Measurements from ENCODE around the gene SHE.
"Not testable (repeated sequence)": the region's sequence is repeated elsewhere in the genome, so short reads cannot be mapped to it uniquely, and the experiment has no call there.

Gene SHE

DNA sequence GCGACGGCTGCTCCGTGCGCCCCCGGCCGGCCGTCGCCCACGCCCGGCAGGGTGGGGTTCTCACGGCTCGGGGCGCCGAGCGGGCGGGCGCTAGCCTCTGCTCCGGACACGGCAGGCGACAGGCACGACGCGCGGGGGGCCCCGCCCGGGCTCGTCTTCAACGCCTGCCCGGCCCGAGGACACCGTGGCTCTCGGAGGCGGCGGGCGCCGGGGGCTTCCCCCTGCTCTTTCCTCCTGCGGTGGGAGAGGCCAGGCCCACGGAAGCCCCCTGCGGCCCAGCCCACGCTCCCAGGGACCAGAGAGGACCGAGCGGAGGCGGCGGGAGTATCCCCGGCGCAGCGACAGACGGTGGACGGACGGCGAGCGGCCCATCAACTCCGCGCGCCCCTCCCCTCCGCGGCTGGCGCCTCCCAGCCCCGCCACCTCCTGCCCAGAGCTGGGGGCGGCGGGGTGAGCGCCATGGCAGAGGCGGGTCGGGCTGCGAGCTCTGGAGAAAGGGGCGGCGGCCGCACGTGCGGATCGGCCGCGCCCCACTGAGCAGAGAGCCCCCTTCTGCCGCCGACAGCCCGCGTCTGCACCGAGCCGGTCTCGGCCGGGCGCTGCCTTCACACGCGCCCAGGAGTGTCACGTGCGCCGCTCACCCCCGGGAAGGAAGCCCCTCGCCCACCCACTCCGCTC, at the start of gene SHE, which contains the start of gene TDRD10:
Gene SHE, minus strand, starts transcription at position 347 of the 678 bp plus-strand sequence. CDS start 386 bp downstream, outside the sequence.
Gene TDRD10, plus strand, starts transcription at position 154 of the 678 bp plus-strand sequence. CDS start 4,685 bp downstream, outside the sequence.
- in situ Hi-C loops (cut with MboI; ENCODE audit: low sequenced_read_pairs), result no loop called here

DNA sequence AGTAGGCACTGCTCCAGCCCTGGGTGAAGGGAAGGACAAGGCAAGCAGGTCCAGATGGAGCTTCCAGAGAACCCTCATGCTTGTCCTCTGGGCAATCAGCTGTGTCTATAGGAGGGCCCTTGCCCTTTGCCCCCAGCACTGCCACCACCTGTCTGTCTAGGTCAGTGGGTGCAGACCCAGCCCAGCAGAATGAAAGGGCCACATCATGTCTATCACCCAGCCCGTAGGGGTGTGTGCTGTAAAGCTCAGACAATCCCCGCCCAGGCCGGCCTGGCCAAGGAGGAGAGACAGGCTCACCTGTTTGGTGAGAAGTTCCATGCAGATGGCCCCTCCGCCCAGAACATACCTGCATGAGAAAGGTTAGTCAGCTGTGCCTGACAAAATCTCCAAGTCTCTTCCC, 49.3 kb upstream of the SHE start:
- in situ Hi-C loops (cut with MboI; ENCODE audit: low sequenced_read_pairs), result loop anchor here (25.0 kb wide), 1 partner anchor 511 kb away; the partner anchor contains the start of genes ADAM15 and EFNA4

DNA sequence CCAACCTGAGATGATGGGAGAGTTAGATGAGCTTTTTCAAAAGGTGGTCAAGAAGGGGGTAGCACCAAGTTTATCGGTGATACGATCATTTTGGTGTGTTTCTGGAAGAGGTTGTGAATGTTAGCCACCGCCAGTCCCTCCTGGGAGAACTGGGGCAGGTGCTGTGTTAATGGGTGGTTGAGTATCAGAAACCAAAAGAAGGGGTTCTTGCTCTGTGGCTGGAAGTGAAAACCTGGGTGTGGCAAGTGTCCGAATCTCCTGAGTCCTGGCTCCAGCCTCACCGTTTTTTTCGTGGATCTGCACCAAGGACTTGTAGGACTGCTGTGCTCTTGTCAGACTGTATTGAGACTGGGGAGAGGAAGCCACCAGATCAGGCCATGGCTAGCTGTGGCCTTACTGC, 48.4 kb upstream of the SHE start:
- in situ Hi-C loops (cut with MboI; ENCODE audit: low sequenced_read_pairs), result loop anchor here (25.0 kb wide), 1 partner anchor 512 kb away; the partner anchor contains the start of genes ADAM15 and EFNA4

DNA sequence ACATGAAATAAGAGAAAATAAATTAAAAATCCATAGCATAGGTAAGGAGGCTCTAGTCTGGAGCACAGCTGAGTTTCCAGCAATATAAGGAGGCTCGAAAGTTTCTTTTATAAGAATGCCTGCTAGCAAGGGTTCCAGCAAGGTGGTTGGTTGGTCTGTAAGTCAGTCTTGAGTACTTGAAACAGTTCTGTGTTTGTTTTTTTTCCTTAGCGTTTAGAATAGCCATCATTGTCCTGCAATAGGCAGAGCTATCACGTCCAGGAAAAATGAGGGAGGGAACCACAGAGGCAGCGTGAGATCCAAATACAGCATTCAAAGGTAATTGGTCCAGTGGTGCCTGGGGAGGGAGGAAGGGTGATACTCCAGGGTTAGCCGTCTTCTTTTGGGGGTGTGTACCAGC, 47.9 kb upstream of the SHE start:
- in situ Hi-C loops (cut with MboI; ENCODE audit: low sequenced_read_pairs), result loop anchor here (25.0 kb wide), 1 partner anchor 512 kb away; the partner anchor contains the start of genes ADAM15 and EFNA4

DNA sequence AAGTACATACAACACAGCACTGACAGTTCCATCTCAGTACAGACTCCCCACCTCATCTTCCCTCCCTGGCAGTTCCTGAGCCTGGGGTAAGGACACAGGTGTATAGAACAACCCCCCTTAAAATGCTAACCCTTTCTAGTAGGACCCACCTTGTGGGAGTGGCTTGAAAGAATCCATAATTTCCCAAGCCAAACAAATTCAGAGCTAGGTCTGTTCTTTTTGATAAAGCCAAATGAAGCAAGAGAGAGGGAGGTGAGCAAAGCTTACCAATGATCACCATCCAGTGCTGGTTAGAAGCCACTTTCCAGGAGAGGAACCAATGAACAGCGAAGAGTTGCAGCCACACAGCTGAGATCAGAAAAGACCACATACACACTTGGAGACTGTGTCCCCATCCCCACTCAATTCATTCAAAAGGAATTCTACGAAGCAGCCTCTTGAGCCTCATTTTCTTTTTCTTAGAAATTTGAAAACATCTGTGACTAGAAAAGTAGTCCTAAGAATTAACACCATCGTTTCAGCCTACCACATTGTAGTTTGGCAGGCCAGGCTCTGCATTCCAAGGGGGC, 47.1 kb upstream of the SHE start:
- in situ Hi-C loops (cut with MboI; ENCODE audit: low sequenced_read_pairs), result loop anchor here (10.0 kb wide), 1 partner anchor 64 kb away; no protein-coding TSS in a partner anchor

DNA sequence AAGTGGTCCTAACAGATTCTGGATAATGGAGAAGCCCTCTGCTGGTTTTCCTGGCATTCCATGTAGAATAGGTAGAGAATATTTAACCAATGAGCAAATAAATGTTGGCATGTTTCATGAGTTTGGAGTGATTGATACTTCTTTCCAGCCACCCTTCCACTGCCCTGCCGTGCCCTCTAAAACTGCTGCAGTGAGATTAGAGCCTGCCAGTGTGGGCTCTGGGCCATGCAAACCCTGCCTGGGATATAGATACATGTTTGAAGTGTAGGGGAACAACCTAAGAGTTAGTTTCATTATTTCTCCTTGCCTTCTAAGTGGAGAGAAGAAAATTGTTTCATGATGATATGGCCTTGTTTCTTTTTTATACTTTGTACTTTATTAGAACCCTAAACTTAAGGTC, 45.8 kb upstream of the SHE start:
- in situ Hi-C loops (cut with MboI; ENCODE audit: low sequenced_read_pairs), result loop anchor here (10.0 kb wide), 1 partner anchor 63 kb away; no protein-coding TSS in a partner anchor

DNA sequence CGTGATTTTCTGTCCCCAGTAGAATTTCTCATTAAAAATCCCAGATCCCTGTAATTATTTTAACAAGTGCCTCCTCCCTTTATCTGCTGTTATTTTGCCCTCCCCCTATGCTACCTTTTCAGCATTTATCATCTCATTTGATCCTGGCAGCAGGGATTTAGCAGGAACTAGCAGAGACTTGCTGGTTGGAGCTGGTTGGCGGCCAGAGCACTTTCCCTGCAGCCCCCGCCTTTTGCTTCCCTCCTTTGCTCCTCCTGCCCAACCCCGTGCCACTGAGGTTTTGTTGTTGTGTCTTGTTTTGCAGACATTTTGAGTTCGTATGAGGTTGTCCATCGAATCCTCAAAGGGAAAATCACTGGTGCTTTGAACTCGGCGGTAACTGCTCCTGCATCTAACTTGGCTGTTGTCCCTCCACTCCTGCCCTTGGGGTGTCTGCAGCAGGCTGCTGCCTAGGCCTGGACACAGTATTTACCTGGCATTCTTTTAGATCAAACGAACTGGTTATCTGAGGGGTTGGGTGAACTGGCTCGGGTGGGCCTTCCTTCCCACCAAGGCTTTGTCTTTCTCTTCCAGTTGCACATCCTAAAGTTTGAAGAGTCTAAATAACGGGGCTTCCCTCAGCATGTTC, 45.0 kb upstream of the SHE start:
- in situ Hi-C loops (cut with MboI; ENCODE audit: low sequenced_read_pairs), result loop anchor here (10.0 kb wide), 1 partner anchor 62 kb away; no protein-coding TSS in a partner anchor

DNA sequence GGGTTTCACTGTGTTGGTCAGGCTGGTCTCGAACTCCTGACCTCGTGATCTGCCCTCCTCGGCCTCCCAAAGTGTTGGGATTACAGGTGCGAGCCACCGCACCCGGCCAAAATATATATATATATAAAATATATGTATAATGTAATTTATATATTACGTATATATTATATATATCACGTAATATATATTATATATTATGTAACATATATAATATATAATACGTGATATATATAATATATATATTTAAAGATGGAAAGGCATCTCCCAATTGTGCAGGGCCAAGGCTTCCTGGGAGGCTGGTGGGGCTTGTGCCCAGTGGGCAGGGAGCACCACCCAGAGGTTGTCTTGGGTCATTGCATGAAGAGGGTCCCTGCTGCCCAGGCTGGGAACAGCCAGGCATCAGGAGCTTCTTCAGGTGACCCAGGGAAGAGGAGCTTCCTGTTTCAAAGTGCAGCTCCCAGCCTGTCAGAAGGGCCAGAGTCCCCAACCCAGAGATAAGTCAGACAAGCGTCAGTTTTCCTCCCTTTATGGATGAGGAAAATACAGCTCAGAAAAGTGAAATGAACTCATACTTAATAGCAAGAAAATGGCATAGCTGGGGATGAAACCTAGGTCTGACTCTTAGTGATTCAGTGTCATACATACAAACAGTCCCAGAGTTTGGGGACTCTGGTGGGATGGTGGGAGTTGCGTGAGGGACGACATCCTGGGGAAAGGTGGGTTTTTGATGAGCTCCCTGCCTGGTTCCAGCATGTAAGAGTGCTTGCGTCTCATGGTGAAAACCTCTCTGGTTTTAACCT, 44.3 kb upstream of the SHE start:
- in situ Hi-C loops (cut with MboI; ENCODE audit: low sequenced_read_pairs), result loop anchor here (10.0 kb wide), 1 partner anchor 62 kb away; no protein-coding TSS in a partner anchor

DNA sequence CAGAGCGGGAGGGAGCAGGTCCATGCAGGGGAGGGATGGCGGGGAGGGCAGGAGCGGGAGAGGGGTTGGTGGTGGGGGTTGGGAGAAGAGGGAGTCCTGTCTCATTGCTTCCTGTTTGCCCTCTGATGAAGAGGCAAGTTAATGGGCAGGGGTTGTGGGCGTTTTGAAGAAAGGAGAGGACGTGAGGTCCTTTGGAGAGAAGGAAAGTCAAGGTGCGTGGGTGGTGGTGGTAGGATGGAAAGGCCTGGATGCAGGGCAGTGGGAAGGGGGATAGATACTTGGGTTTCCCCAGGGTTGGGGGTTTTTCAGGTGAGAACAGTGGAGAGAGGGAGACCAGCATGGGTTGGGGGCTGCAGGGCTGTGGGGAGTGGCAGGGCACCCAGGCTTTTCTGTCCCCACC, 39.0 kb upstream of the SHE start:
- in situ Hi-C loops (cut with MboI; ENCODE audit: low sequenced_read_pairs), result loop anchor here (10.0 kb wide), 1 partner anchor 56 kb away; no protein-coding TSS in a partner anchor

DNA sequence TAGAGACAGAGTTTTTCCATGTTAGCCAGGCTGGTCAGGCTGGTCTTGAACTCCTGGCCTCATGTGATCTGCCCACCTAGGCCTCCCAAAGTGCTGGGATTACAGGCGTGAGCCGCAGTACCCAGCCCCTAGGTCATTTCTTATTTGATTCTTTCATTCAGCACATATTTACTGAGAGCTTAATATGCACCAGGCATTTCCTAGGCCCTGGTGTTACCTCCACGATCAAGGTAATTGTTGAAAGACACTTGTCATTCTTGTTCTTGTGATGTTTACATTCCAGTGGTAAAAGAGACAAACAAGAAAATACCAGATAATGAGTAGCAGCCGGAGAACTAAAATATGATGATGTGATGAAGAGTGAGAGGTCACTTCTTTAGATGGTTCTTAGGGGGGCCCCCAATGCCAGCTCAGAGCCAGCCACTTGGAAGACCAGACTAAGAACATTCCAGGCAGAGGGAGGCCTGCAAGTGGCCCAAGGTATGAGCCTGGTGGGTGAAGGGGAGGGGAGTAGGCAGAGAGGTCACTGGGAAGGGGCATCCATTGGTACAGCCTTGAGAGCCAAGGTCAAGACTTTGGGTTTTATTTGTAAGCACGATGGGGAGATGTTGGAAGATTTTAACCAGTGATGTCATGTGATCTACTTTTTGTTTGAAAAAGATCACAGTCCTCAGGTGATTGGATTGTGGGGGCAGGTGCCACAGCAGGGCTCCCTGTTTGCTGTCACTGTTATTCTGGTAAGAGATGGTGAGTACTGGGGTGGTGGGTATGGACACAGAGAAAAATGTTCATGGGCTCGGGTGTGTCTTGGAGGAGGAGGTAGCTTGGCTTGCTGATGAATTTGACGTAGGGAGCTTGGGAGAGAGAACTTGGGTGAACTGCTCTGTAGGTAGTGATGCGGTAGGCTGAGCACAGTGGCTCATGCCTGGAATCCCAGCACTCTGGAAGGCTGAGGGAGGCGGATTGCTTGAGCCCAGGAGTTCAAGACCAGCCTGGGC, 37.6 kb upstream of the SHE start:
- in situ Hi-C loops (cut with MboI; ENCODE audit: low sequenced_read_pairs), result loop anchor here (10.0 kb wide), 1 partner anchor 55 kb away; no protein-coding TSS in a partner anchor

DNA sequence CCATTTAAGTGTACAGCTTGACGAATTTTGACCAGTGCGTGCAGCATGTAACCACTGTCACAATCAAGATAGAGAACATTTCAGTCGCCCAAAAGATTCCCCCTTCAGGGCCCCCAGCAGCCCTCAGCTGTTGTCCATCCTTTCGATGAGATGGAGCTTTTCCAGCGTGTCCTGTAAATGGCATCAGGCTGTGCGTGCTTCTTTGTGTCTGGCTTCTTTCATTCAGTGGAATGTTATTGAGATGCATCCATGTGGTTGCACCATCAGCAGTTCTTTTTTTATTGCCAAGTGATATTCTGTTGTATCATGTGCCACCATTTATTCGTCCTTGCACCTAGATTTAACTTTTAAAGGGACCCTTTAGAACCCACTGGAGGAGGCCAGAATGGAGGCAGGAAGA, 34.4 kb upstream of the SHE start:
- in situ Hi-C loops (cut with MboI; ENCODE audit: low sequenced_read_pairs), result no loop called here

DNA sequence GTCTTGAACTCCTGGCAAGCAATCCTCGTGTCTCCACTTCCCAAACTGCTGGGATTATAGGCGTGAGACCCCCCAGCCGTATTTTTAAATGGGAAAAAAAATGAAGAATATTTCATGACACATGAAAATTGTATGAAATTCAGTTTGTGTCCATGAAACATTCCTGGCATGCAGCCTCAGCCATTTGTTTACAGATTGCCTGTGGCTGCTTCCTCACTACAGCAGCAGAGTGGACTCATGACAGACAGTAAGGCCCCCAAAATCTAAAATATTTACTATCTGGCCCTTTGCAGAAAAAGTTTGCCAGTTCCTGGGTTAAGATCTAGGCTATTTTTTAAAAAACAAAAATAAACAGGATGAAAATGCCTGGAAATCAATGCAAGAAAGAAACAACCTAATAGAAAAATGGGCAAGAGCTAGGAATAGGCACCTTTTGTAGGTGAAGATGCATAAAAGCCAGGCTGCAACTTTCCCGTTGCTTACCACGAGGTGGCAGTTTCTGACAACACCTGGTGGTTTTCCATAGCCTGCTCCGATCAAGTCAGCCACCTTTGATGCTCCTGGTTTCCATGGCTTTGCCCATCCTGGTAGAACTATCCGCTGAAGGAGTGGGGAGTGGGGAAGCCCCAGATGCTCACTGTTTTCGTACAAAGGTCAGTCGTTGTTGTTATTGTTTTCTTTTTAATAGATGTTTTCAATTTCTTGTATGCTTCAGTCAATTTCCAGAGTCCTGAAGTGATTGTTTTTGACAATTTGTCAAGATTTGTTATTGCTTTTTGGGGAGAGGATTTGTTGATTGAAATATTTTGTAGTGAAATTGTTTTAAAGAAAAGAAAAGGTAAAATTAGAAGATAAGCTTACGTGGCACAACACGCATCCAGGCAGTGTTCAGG, 32.0 kb upstream of the SHE start:
- in situ Hi-C loops (cut with MboI; ENCODE audit: low sequenced_read_pairs), result no loop called here

DNA sequence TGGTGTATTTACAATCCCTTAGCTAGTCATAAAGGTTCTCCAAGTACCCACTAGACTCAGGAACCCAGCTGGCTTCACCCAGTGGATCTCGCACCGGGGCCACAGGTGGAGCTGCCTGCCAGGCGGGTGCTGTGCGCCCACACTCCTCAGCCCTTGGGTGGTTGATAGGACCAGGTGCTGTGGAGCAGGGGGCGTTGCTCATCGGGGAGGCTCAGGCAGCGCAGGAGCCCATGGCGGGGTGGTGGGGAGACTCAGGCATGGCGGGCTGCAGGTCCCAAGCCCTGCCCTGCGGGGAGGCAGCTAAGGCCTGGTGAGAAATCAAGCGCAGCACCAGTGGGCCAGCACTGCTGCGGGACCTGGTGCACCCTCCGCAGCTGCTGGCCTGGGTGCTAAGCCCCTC, 29.7 kb upstream of the SHE start:
- in situ Hi-C loops (cut with MboI; ENCODE audit: low sequenced_read_pairs), result not testable (repeated sequence)

DNA sequence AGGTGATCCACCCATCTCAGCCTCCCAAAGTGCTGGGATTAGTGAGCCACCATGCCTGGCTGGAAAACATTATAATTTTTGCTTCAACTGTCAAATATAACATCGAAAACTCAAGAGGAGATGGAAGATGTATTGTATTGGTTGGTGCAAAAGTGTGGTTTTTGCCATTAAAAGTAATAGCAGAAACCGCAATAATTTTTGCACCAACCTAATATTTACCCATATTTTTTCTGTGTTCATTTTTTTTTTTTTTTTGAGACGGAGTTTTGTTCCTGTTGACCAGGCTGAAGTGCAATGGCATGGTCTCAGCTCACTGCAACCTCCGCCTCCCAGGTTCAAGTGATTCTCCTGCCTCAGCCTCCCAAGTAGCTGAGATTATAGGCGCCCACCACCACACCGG, 27.1 kb upstream of the SHE start:
- in situ Hi-C loops (cut with MboI; ENCODE audit: low sequenced_read_pairs), result no loop called here

DNA sequence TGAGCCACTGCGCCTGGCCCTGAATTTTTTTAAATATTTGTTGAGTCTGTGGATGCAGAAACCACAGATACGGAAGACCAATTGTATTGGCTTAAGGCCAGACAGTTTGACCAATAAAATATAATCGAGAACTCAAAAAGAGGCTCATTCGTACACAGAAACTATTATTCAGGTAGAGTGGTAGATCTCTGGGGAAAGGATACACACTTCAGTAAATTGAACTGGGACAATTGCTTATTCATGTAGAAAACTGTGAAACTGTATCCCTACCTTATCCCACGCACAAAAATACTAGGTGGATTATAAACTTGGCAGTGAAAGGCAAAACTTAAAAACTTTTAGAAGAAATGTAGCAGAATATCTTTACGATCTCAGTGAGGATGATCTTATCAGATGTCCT, 25.0 kb upstream of the SHE start:
- in situ Hi-C loops (cut with MboI; ENCODE audit: low sequenced_read_pairs), result no loop called here

DNA sequence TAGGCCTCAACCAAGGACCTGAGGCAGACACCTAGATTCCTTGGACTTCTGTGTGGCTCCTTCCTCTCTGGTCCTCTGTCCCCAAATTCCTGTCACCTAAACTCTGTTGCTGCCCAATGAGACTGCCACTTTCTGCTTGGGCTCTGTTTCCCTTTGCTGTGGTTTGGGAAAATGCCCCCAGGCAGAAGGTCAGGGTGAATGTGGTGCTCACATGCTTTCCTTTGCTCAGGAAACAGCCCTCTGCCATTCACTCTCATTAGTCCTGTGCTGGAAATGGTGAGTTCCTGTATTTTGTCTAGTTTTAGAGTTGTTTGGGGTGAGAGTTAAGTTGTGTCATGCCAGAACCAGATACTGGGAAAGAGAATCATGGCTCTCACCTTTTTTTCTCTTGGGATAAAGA, 22.7 kb upstream of the SHE start:
- in situ Hi-C loops (cut with MboI; ENCODE audit: low sequenced_read_pairs), result no loop called here

DNA sequence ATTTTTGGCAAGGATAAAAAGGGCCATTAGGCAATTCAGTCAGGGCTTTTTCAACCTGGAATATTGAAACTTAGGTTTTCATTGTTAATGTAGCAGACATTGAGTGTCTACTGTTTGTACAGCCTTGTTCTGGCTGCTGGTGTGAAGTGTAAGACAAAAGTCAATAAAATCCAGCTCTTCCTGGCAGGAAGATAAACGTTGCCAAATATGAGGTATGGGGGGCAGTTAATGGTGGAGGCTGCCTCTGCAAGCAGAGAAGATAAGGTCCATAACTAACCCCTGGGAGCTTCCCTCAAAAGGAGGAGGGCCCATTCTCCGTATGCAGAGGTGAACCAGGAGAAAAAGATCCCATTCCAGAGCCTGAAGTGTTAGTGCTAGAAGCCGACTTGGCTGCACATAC, 19.5 kb upstream of the SHE start:
- in situ Hi-C loops (cut with MboI; ENCODE audit: low sequenced_read_pairs), result no loop called here

DNA sequence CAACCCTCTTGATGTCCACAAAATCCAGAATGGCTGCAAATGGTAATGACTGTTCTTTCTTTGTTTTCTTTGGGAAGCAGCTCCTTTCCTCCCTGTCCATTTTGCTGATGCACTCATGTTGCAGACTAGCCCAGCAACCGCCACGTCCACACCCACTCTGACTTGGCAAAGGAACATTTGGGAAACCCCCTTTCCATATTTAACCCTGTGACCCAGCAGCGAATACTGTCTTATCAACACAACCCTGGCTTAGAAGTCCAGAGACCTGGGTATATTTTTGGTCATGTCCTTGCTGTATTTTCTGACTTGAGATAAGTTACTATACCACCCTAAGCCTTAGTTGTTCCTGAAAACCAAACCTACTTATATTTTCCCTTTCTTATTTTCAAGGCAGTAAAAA, 18.1 kb upstream of the SHE start:
- in situ Hi-C loops (cut with MboI; ENCODE audit: low sequenced_read_pairs), result no loop called here

DNA sequence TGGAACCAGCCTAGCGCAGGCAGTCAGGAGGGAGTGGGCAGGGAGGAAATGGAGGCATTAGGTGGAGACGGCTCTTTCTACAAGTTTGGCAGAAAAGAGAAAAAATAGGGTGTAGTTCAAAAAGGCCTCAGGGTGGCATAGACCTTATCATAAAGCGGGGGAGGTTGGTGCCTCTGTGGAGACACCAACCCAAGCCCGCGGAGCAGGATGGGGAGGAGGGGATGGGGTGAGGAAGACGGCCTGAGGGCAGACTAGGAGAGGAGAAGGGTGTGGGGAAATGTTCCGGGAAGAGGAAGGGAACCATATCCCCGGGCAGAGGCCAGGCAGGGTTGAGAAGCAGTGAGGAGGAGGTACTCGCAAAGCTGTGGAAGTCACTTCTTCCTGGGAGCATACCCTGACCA, 17.4 kb upstream of the SHE start:
- in situ Hi-C loops (cut with MboI; ENCODE audit: low sequenced_read_pairs), result no loop called here

Measured in HL-60/S4 (cell line).